PFSK-1 (cell line): ENCODE measurements around the gene LINC01488.

ENCODE experiments used
- POLR2AphosphoS5 ChIP-seq: IDR thresholded peaks from 2 replicates; pipeline ENCODE4 v1.6.1; 2012; ENCODE audit warnings: low read depth, mild to moderate bottlenecking, control low read depth, low read length, moderate library complexity
- REST ChIP-seq, 2 experiments: IDR thresholded peaks; 2 replicates each; pipeline versions ENCODE4 v1.6.1 to v1.8.0; 2011 to 2012; ENCODE audit warnings: low read depth in 2 of 2, low read length in 2 of 2, control low read depth in 1 of 2, inconsistent platforms in 1 of 2, mild to moderate bottlenecking in 1 of 2, moderate library complexity in 1 of 2; ENCODE audit not compliant: insufficient read depth in 1 of 2
- SIN3A ChIP-seq: IDR thresholded peaks from 2 replicates; pipeline ENCODE4 v1.6.1; 2012; ENCODE audit warnings: mild to moderate bottlenecking, low read length, moderate library complexity, borderline replicate concordance; ENCODE audit not compliant: insufficient read depth
- TAF1 ChIP-seq: IDR thresholded peaks from 2 replicates; pipeline ENCODE4 v1.6.1; 2012; ENCODE audit warnings: low read length, control low read depth, borderline replicate concordance; ENCODE audit not compliant: insufficient read depth

DNA sequence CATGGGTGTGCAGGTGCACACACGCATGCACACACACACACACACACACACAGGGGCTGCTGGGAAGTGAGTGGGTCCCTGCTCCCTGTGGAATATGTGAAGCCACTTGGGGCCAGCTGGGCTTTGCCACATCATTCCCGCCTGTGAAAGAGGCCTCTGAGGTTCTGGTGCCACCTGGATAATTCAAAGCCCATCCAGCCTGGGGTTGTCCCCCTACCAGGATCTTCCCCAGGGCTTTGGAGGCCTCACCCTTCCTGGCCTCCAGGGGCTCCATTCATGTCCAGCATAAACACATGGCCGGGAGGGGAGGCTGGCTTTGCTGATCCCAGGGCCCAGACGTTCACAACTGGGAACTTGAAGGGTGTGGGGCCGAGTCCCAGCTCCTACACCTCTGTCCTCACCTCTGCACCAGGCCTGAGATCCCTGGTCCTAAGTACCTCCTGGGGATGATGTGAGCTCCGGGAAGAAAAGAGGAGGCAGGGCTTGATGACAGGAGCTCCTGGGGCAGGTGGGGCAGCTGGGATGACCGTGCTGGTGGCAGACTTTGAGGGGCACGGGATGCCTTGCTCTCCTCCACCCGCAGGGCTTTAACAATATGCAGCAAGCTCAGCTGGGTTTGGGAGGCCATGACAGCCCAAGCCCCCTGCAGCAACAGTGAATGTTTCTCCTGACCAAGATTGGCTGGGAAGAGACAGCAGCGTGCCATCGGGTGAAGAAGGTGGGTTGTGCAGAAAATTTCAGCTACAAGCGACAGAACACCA lies 14.2 kb downstream of the LINC01488 start:
- TF ChIP-seq REST (IDR thresholded peaks at IDR 0.05; ENCODE audit: insufficient read depth in 1 of 2, low read depth in 2 of 2, low read length in 2 of 2) (no peak), TAF1 (no peak), SIN3A (no peak), POLR2AphosphoS5 (no peak)
